GM19025 (cell line): ENCODE results near the gene LRRC46.

ENCODE experiments used
- ATAC-seq: cut with Tn5 transposase; IDR thresholded peaks from one replicate; pipeline ENCODE4 v1.9.1; 2021; ENCODE audit warnings: mild to moderate bottlenecking, low read depth, moderate library complexity; ENCODE audit not compliant: unreplicated experiment

The LRRC46 gene

GRCh38 chr17:47822785-47823184 lies 8.7 kb upstream of the LRRC46 start:
- no peak for ATAC-seq

GRCh38 chr17:47823519-47823918 lies 8.0 kb upstream of the LRRC46 start:
- no peak for ATAC-seq

- ATAC-seq, result no peak
Measured at GRCh38 chr17:47829870-47830269, 1.6 kb upstream of the LRRC46 start.

- ATAC-seq, result no peak
Measured at GRCh38 chr17:47830396-47831002, 971 bp upstream of the LRRC46 start.

GRCh38 chr17:47831934-47832327 lies 461 bp downstream of the LRRC46 start:
- no peak for ATAC-seq

GRCh38 chr17:47834756-47835155 lies 3.3 kb downstream of the LRRC46 start:
- no peak for ATAC-seq

GRCh38 chr17:47836601-47837000 lies 5.1 kb downstream of the LRRC46 start:
- no peak for ATAC-seq

GRCh38 chr17:47837401-47838039 lies 6.0 kb downstream of the LRRC46 start:
- no peak for ATAC-seq

- no peak for ATAC-seq
Measured at GRCh38 chr17:47838636-47839035, 7.2 kb downstream of the LRRC46 start.

- no peak for ATAC-seq
Measured at GRCh38 chr17:47839071-47839470, 7.6 kb downstream of the LRRC46 start.

GRCh38 chr17:47840001-47840741 lies 8.7 kb downstream of the LRRC46 start:
- no peak for ATAC-seq

- peak; percentile 79 for ATAC-seq
Measured at GRCh38 chr17:47840742-47841487, 9.4 kb downstream of the LRRC46 start, which contains the start of gene SCRN2. TSS of gene SCRN2 (minus strand) at chr17:47841273. CDS start at chr17:47840843, 430 bp downstream.

GRCh38 chr17:47841488-47842291 lies 10.2 kb downstream of the LRRC46 start:
- ATAC-seq, result no peak

- no peak for ATAC-seq
Measured at GRCh38 chr17:47843391-47843730, 11.9 kb downstream of the LRRC46 start.

GRCh38 chr17:47844227-47844626 lies 12.8 kb downstream of the LRRC46 start:
- no peak for ATAC-seq

GRCh38 chr17:47844814-47845715 lies 13.6 kb downstream of the LRRC46 start:
- no peak for ATAC-seq

- ATAC-seq, result no peak
Measured at GRCh38 chr17:47845716-47846075, 14.2 kb downstream of the LRRC46 start.

GRCh38 chr17:47846716-47847340 lies 15.4 kb downstream of the LRRC46 start:
- ATAC-seq, result no peak
